ENCODE results near the gene MAP2K7.

GRCh38 chr19:7926727-7927604 lies 23.3 kb downstream of the MAP2K7 start:
- no peak for TF ChIP-seq POLR2AphosphoS5 (IDR thresholded peaks at IDR 0.05)
- TF ChIP-seq CTCF (IDR thresholded peaks at IDR 0.05) = no peak

All from transverse colon (tissue), 4 donors.